ENCODE data around the gene CHST11. TPM values are rescaled to one million over a fixed set of nuclear protein-coding genes. Genes with fewer than 3 reads are reported as not detected.

CHST11 gene
- total and polyA plus RNA-seq, 9 of the 15 experiments (the other 6 are each of a cell fraction or from before 2014, with no cell fraction given) = 2.3 to 38.7 (median 15.0) TPM

DNA sequence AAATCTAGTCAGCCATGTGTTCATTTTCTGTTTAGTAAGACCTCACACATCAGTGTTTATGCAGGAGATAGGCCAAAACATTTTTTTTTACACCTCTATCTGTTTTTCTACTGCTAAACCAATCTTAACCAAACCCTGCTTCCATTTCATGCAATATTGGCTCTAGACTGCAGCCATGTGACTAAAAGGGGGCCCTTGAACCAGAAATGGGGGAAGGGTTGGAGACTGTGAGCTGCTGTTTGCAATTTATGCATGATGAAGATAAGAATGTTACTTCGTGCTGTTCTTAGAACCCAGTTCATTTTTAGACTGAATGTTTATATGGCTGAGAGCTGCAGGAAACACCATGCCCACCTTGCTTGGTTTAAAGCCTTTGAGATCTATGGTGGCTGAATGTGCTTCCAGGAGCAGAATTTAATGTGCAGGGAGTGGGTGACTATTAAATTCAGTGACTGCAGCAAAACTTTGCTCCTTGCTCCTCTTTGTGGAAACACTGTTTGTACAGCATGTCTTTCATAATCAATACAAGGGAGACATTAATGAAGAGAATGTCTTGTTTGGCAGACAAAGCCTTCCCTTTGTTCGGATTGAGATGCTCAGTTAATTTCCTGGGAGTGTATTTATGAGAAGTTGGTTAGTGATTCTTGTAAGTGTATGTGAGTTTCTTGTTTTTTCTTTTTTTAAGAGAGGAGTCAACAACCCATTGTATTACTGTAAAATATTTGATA, 53.6 kb downstream of the CHST11 start (continued):
- TF ChIP-seq GABPB2 (CRISPR knock-in tag; conservative IDR thresholded peaks at IDR 0.05) (no peak), EP300 (IDR thresholded peaks at IDR 0.05; ENCODE audit: low read length) (peak; percentile 46; the same call in 1 of the 2 replicates), ETS2 (tag; IDR thresholded peaks at IDR 0.05; ENCODE audit: borderline replicate concordance, poor library complexity, severe bottlenecking) (no peak), CCNT2 (IDR thresholded peaks at IDR 0.05; ENCODE audit: borderline replicate concordance, extremely low read depth, insufficient read length, low read depth, low read length) (no peak), SREBF1 (IDR thresholded peaks at IDR 0.05; ENCODE audit: borderline replicate concordance, low read depth, low read length) (no peak), FOXK2 (conservative IDR thresholded peaks at IDR 0.05 in 1 of 2, IDR thresholded peaks at IDR 0.05 in 1 of 2; ENCODE audit: low read depth in 2 of 2) (no peak), FOXP1 (CRISPR knock-in tag; IDR thresholded peaks at IDR 0.05) (no peak), NFE2 (IDR thresholded peaks at IDR 0.05; ENCODE audit: low read depth) (no peak), ZNF124 (CRISPR knock-in tag; IDR thresholded peaks at IDR 0.05) (no peak), ZKSCAN8 (CRISPR knock-in tag; IDR thresholded peaks at IDR 0.05) (no peak), EZH2 (IDR thresholded peaks at IDR 0.05; ENCODE audit: borderline replicate concordance, low read depth, low read length) (no peak), TCFL5 (CRISPR knock-in tag; conservative IDR thresholded peaks at IDR 0.05) (no peak), STAG1 (CRISPR knock-in tag; IDR thresholded peaks at IDR 0.05; ENCODE audit: borderline replicate concordance) (no peak), ZNF444 (CRISPR knock-in tag; IDR thresholded peaks at IDR 0.05) (no peak), STAT5A (IDR thresholded peaks at IDR 0.05; ENCODE audit: borderline replicate concordance, low read length) (peak; percentile 45; the same call in 1 of the 2 replicates), EP400 (IDR thresholded peaks at IDR 0.05) (peak; percentile 48), TGIF2 (CRISPR knock-in tag; IDR thresholded peaks at IDR 0.05) (no peak), HLTF (IDR thresholded peaks at IDR 0.05) (no peak), RAD21 (CRISPR knock-in tag; conservative IDR thresholded peaks at IDR 0.05 in 1 of 2, IDR thresholded peaks at IDR 0.05 in 1 of 2) (peak in 1 of 2 experiments; percentile 35; a peak in 1 of 4 replicates), ESRRB (CRISPR knock-in tag; IDR thresholded peaks at IDR 0.05; ENCODE audit: borderline replicate concordance) (no peak), BRD9 (IDR thresholded peaks at IDR 0.05; ENCODE audit: low read depth, partially characterized antibody) (peak; percentile 39)
- TF ChIP-seq, protein P1, sequence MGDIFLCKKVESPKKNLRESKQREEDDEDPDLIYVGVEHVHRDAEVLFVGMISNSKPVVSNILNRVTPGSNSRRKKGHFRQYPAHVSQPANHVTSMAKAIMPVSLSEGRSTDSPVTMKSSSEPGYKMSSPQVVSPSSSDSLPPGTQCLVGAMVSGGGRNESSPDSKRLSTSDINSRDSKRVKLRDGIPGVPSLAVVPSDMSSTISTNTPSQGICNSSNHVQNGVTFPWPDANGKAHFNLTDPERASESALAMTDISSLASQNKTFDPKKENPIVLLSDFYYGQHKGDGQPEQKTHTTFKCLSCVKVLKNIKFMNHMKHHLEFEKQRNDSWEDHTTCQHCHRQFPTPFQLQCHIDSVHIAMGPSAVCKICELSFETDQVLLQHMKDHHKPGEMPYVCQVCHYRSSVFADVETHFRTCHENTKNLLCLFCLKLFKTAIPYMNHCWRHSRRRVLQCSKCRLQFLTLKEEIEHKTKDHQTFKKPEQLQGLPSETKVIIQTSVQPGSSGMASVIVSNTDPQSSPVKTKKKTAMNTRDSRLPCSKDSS (IDR thresholded peaks at IDR 0.05; ENCODE audit: low read depth, partially characterized antibody) = no peak
- TF ChIP-seq, protein P2, sequence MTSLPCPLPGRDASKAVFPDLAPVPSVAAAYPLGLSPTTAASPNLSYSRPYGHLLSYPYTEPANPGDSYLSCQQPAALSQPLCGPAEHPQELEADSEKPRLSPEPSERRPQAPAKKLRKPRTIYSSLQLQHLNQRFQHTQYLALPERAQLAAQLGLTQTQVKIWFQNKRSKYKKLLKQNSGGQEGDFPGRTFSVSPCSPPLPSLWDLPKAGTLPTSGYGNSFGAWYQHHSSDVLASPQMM (CRISPR knock-in tag; IDR thresholded peaks at IDR 0.05) = no peak
- TF ChIP-seq, protein P3, sequence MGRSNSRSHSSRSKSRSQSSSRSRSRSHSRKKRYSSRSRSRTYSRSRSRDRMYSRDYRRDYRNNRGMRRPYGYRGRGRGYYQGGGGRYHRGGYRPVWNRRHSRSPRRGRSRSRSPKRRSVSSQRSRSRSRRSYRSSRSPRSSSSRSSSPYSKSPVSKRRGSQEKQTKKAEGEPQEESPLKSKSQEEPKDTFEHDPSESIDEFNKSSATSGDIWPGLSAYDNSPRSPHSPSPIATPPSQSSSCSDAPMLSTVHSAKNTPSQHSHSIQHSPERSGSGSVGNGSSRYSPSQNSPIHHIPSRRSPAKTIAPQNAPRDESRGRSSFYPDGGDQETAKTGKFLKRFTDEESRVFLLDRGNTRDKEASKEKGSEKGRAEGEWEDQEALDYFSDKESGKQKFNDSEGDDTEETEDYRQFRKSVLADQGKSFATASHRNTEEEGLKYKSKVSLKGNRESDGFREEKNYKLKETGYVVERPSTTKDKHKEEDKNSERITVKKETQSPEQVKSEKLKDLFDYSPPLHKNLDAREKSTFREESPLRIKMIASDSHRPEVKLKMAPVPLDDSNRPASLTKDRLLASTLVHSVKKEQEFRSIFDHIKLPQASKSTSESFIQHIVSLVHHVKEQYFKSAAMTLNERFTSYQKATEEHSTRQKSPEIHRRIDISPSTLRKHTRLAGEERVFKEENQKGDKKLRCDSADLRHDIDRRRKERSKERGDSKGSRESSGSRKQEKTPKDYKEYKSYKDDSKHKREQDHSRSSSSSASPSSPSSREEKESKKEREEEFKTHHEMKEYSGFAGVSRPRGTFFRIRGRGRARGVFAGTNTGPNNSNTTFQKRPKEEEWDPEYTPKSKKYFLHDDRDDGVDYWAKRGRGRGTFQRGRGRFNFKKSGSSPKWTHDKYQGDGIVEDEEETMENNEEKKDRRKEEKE (IDR thresholded peaks at IDR 0.05; ENCODE audit: borderline replicate concordance in 1 of 2, control insufficient read depth in 1 of 2, low read depth in 2 of 2, low read length in 1 of 2) = no peak
